Liver (tissue), 3 donors: ENCODE measurements around the gene AIG1.

ENCODE experiments used
- RAD21 ChIP-seq, 2 donors: IDR thresholded peaks; 2 replicates each; pipeline ENCODE4 v1.6.1; 2016; ENCODE audit warnings: antibody characterized with exemption in 2 of 2, mild to moderate bottlenecking in 2 of 2
- TF ChIP-seq, protein P1 (sequence below): fragments of 150-350 bp; IDR thresholded peaks from 2 replicates; pipeline ENCODE4 v1.5.1; 2017; ENCODE audit warnings: improper control_type of control experiment, low read depth, low read length; ENCODE audit not compliant: missing input control
- TF ChIP-seq, protein P2 (sequence below): IDR thresholded peaks from 2 replicates; pipeline ENCODE4 v1.6.1; 2016; ENCODE audit warnings: antibody characterized with exemption, mild to moderate bottlenecking
- donor health status: healthy.
- donor health status: healthy.

DNA sequence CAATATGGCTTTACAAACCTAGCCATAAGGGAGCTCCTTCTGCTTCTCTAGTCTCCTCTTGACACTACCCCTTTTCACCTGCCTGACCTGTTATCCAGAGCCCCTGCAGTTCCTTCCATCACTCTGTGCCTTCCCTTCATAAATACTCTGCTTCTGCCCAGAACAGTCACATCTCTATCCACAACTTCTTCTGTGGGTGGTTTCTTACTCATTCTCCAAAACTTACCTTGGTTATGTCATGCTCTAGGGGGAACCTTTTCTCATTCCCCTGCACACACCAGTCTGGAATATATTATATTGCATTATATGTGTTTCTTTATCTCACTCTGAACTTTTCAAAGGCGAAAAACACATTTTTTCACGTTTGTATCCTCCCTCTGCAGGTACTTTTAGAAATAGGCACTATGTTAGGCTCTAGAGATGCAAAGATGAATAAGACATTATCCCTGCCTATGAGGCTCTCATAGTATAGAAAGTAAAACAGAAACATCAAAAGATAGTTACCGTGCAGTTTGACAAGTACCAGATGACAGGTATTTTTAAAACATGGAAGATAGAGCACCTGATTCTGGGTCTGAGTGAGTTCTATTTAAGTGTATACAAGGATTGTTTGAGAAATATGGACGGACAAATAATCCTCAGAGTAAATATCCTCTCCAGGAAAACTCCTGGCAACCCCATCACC lies 51.5 kb downstream of the AIG1 start:
- no peak for TF ChIP-seq RAD21 (IDR thresholded peaks at IDR 0.05)
- TF ChIP-seq, protein P1, sequence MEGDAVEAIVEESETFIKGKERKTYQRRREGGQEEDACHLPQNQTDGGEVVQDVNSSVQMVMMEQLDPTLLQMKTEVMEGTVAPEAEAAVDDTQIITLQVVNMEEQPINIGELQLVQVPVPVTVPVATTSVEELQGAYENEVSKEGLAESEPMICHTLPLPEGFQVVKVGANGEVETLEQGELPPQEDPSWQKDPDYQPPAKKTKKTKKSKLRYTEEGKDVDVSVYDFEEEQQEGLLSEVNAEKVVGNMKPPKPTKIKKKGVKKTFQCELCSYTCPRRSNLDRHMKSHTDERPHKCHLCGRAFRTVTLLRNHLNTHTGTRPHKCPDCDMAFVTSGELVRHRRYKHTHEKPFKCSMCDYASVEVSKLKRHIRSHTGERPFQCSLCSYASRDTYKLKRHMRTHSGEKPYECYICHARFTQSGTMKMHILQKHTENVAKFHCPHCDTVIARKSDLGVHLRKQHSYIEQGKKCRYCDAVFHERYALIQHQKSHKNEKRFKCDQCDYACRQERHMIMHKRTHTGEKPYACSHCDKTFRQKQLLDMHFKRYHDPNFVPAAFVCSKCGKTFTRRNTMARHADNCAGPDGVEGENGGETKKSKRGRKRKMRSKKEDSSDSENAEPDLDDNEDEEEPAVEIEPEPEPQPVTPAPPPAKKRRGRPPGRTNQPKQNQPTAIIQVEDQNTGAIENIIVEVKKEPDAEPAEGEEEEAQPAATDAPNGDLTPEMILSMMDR = no peak
- TF ChIP-seq, protein P2, sequence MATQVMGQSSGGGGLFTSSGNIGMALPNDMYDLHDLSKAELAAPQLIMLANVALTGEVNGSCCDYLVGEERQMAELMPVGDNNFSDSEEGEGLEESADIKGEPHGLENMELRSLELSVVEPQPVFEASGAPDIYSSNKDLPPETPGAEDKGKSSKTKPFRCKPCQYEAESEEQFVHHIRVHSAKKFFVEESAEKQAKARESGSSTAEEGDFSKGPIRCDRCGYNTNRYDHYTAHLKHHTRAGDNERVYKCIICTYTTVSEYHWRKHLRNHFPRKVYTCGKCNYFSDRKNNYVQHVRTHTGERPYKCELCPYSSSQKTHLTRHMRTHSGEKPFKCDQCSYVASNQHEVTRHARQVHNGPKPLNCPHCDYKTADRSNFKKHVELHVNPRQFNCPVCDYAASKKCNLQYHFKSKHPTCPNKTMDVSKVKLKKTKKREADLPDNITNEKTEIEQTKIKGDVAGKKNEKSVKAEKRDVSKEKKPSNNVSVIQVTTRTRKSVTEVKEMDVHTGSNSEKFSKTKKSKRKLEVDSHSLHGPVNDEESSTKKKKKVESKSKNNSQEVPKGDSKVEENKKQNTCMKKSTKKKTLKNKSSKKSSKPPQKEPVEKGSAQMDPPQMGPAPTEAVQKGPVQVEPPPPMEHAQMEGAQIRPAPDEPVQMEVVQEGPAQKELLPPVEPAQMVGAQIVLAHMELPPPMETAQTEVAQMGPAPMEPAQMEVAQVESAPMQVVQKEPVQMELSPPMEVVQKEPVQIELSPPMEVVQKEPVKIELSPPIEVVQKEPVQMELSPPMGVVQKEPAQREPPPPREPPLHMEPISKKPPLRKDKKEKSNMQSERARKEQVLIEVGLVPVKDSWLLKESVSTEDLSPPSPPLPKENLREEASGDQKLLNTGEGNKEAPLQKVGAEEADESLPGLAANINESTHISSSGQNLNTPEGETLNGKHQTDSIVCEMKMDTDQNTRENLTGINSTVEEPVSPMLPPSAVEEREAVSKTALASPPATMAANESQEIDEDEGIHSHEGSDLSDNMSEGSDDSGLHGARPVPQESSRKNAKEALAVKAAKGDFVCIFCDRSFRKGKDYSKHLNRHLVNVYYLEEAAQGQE = no peak
